ENCODE measurements around the gene SV2B.

The SV2B gene

DNA sequence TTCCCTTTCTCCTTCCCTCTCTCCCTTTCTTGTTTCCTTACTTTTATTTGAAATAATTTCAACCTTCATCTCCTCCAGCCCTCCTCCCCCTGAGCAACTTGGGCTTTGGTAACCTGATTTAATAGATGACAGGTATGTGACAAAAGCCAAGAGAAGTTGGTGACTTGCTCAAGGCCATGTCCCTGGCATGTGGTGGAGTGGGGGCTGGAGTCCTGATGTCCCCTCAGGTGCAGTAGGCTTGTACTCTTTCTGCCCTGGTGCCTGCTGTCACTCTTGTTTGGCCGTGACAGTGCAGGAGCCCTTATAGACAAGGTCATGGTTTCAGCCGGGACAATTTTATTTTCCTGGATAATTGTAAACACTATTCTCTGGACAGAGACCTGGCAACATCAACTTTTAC, 152.7 kb downstream of the SV2B start:
- TF ChIP-seq, protein P1, sequence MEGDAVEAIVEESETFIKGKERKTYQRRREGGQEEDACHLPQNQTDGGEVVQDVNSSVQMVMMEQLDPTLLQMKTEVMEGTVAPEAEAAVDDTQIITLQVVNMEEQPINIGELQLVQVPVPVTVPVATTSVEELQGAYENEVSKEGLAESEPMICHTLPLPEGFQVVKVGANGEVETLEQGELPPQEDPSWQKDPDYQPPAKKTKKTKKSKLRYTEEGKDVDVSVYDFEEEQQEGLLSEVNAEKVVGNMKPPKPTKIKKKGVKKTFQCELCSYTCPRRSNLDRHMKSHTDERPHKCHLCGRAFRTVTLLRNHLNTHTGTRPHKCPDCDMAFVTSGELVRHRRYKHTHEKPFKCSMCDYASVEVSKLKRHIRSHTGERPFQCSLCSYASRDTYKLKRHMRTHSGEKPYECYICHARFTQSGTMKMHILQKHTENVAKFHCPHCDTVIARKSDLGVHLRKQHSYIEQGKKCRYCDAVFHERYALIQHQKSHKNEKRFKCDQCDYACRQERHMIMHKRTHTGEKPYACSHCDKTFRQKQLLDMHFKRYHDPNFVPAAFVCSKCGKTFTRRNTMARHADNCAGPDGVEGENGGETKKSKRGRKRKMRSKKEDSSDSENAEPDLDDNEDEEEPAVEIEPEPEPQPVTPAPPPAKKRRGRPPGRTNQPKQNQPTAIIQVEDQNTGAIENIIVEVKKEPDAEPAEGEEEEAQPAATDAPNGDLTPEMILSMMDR (conservative IDR thresholded peaks at IDR 0.05; ENCODE audit: low read length), result no peak
- DNase-seq (ENCODE audit: low read depth), result no peak
- no peak overlapping the region for H3K4me3 ChIP-seq (ENCODE audit: low read length)

DNA sequence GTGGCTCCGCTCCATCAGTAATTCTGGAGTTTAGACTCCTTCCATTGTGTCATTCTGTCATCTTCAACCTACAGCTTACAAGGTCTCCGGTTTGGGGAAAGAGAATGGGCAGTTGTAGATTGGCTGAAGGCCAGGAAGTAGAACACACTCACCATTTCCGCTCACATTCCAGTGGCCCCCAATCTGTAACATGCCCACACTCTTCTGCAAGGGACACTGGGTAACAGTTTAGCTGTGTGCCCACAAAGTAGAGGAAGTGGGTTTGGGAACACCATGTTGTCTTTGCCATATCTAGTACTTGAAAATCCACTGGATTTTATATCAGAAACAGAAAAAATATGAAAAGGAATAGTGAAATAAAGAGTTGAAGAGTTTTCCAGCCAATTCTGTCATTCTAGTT, 153.5 kb downstream of the SV2B start:
- DNase-seq (ENCODE audit: low read depth), result no peak
- TF ChIP-seq, protein P1 (conservative IDR thresholded peaks at IDR 0.05; ENCODE audit: low read length), result no peak

DNA sequence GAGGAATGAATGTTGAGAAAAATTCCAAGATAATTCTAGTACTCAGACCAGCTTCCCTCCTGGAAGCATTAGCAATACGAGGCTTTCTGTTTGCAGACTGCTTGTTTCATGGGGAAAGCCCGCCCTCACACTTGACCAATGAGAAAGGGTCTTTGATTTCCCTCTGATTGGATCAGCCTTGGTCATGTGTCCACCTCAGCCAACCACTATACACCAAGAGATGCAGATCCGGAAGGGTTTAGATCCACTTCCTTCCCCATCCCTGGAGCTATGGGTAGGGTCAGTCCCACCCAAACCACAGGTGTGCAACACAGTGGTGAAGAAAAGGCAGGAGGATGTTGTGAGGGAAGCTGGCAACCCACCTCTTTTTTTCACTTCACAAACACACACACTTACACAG, 154.7 kb downstream of the SV2B start:
- H3K4me3 ChIP-seq (ENCODE audit: low read length), result no peak overlapping the region
- DNase-seq (ENCODE audit: low read depth), result no peak
- TF ChIP-seq, protein P1 (conservative IDR thresholded peaks at IDR 0.05; ENCODE audit: low read length), result no peak

More for the DNA sequence above, 153.5 kb downstream of the SV2B start:
- no peak overlapping the region for H3K4me3 ChIP-seq (ENCODE audit: low read length)

DNA sequence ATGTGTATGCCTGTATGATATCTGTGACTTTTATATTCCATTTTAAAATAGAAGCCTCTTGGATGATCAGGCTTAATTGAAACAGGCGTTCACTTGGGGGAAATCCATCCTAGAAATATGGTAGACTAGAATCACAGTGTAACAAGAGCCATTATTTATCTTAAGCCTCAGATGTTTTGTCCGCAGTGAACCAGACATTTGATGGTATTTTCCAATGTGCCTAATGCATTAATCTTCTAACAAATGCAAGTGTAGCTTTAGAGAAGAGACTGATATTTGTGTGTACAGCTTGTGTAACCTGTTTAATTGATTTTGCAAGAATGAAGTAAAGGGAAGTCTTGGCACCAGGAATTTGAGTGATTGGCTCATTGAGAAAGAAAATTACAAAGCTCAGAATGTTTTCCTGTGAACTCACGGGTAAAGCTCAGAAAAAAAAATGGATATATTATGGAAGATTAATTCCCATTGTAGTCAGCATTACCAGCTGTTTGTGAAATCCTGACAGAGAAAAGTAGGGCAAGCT, 155.7 kb downstream of the SV2B start:
- TF ChIP-seq, protein P1 (conservative IDR thresholded peaks at IDR 0.05; ENCODE audit: low read length), result no peak
- DNase-seq (ENCODE audit: low read depth), result no peak
- no peak overlapping the region for H3K4me3 ChIP-seq (ENCODE audit: low read length)

DNA sequence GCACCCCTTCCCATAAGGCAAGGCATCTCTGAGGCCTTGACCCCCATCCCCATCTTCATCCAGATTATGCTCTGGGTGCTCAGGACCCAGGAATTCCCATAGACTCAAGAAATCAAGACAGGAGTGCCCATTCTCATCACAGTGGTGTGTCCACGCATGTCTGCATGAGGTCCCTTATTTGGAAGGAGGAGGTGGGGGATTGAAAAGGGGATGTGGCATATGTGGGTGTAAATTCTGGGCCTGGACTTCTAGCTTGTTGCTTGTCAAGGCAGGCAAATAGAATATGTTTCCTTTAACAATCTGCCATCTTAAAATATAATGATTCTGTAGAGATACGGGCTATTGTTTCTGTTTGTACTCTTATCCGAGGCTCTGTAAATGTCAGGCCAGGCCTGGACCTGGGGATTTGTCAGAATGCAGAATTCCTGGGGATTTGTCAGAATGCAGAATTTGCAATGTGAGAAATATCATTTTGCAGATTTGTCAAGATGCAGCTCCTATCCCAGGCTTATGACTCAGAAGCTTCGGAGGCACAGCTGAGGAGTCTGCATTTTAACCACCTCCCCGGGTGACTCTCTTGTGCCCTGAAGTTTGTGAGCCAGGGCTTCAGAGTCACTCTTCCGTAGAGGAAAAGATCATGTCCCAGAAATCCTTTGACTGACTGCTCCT, 157.8 kb downstream of the SV2B start:
- DNase-seq (ENCODE audit: low read depth), result no peak
- TF ChIP-seq, protein P1 (conservative IDR thresholded peaks at IDR 0.05; ENCODE audit: low read length), result no peak
- H3K4me3 ChIP-seq (ENCODE audit: low read length), result no peak overlapping the region

- TF ChIP-seq, protein P1 (conservative IDR thresholded peaks at IDR 0.05; ENCODE audit: low read length), result no peak
- no peak overlapping the region for H3K4me3 ChIP-seq (ENCODE audit: low read length)
- DNase-seq (ENCODE audit: low read depth), result no peak
Observed at GRCh38 chr15:91258415-91258759, 158.3 kb downstream of the SV2B start.

DNA sequence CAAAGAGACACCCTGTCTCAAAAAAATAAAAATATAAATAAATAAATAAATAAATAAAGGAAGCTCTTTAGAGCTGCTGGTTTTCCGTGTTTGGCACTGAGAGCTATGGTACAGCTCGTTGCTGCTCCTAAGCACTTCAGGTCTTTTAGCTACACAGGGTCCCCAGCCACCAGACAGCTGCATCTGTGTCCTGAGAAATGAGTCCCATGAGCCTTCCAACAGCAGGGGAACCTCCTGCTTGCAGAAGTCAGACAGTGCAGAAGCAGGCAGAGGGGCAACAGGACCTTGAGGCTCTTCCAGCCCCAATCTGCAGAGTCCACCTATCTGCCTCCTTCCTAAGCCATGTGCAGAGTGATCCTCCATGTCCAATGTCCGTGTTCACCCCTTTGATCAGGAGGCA, 159.0 kb downstream of the SV2B start:
- TF ChIP-seq, protein P1 (conservative IDR thresholded peaks at IDR 0.05; ENCODE audit: low read length), result no peak
- H3K4me3 ChIP-seq (ENCODE audit: low read length), result no peak overlapping the region
- no peak for DNase-seq (ENCODE audit: low read depth)

All from AG10803 (cell line).